Measurements from ENCODE around the gene DENND1B. TPM values are rescaled to one million over a fixed set of nuclear protein-coding genes. Genes with fewer than 3 reads are reported as not detected.

Gene DENND1B
- total RNA-seq, 1 experiment from 2014 or later: 14.1 TPM

DNA sequence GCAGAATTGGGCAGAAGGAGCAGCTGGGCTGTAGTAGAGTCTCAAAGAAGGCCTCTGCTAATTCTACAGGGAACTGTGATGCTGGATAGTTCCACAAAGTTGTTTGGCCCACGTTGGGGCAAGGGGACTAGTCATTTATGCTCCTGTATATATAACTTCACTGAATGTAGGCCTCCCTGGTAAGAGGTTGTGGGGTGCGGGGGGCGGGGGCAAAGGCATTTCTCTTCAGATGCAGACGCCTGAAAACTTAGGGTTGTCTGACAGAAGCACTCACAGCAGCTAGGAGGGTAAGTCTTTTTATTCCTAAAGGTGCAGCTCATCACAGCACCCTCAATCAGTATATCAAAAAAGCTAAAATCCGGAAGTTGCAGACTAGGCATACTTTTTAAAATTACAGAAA, 38.5 kb upstream of the DENND1B start:
- ChIA-PET CTCF (no interaction called here), POLR2A (ENCODE audit: unreplicated experiment) (no interaction called here)
- no peaks in the 10 kb centered on the region for H3F3A ChIP-seq (ENCODE audit: insufficient read depth, low read depth)
- no peak overlapping the region for H3K4me2 ChIP-seq
- H3K27ac ChIP-seq: no peak overlapping the region
- no TSS peak for BruUV-seq (replicated peaks)
- no peaks in the 10 kb centered on the region for H3K9me2 ChIP-seq (ENCODE audit: insufficient read depth)
- H3K27me3 ChIP-seq (ENCODE audit: insufficient read depth, low read depth): no peaks in the 10 kb centered on the region
- DNase-seq: no peak
- no peaks in the 10 kb centered on the region for H4K20me1 ChIP-seq (ENCODE audit: insufficient read depth)
- H3K9me3 ChIP-seq (ENCODE audit: insufficient read depth, low read depth): 0 out of 2 replicates have a peak, but pooled peaks cover 5% of the 10 kb centered on the region
- intact Hi-C loops (cut with micrococcal nuclease; ENCODE audit: unreplicated experiment): no loop called here
- no peaks in the 10 kb centered on the region for H3K4me1 ChIP-seq (replicated peaks; ENCODE audit: insufficient read depth)
- no peaks in the 10 kb centered on the region for H3K36me3 ChIP-seq (ENCODE audit: low read depth)
- H3K4me3 ChIP-seq: no peak overlapping the region
- TF ChIP-seq, protein P1, sequence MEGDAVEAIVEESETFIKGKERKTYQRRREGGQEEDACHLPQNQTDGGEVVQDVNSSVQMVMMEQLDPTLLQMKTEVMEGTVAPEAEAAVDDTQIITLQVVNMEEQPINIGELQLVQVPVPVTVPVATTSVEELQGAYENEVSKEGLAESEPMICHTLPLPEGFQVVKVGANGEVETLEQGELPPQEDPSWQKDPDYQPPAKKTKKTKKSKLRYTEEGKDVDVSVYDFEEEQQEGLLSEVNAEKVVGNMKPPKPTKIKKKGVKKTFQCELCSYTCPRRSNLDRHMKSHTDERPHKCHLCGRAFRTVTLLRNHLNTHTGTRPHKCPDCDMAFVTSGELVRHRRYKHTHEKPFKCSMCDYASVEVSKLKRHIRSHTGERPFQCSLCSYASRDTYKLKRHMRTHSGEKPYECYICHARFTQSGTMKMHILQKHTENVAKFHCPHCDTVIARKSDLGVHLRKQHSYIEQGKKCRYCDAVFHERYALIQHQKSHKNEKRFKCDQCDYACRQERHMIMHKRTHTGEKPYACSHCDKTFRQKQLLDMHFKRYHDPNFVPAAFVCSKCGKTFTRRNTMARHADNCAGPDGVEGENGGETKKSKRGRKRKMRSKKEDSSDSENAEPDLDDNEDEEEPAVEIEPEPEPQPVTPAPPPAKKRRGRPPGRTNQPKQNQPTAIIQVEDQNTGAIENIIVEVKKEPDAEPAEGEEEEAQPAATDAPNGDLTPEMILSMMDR (conservative IDR thresholded peaks at IDR 0.05): no peak
- TF ChIP-seq EZH2 (IDR thresholded peaks at IDR 0.05; ENCODE audit: low read depth): no peak
- no peaks in the 10 kb centered on the region for H3K79me2 ChIP-seq (ENCODE audit: low read depth)
- no peak overlapping the region for H2AFZ ChIP-seq

DNA sequence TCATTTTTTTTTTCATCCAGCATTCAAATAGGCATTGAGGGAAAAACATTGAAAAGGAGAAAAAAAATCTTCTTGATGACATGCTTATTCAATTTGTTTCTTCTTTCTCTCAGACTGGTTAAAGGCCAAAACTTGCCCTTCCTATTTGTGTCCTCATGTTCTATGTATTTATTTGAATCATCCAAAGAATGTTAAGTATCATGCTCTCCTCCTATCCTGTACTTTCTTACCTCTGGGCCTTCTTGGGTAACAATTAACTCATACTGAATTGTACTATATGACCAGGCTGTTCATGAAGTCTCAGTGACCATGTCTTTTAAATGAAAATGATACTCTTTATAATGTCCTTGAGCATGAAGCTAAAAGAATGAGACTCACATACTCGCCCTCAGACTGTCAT, 36.5 kb upstream of the DENND1B start:
- H3K4me2 ChIP-seq: no peak overlapping the region
- TF ChIP-seq EZH2 (IDR thresholded peaks at IDR 0.05; ENCODE audit: low read depth): no peak
- TF ChIP-seq, protein P1 (conservative IDR thresholded peaks at IDR 0.05): no peak
- no peaks in the 10 kb centered on the region for H4K20me1 ChIP-seq (ENCODE audit: insufficient read depth)
- H3K27ac ChIP-seq: no peak overlapping the region
- H2AFZ ChIP-seq: no peak overlapping the region
- no peak overlapping the region for H3K4me3 ChIP-seq
- DNase-seq: no peak
- H3K9me2 ChIP-seq (ENCODE audit: insufficient read depth): no peaks in the 10 kb centered on the region
- 0 out of 2 replicates have a peak, but pooled peaks cover 5% of the 10 kb centered on the region for H3K9me3 ChIP-seq (ENCODE audit: insufficient read depth, low read depth)
- intact Hi-C loops (cut with micrococcal nuclease; ENCODE audit: unreplicated experiment): no loop called here
- no peaks in the 10 kb centered on the region for H3F3A ChIP-seq (ENCODE audit: insufficient read depth, low read depth)
- no peaks in the 10 kb centered on the region for H3K27me3 ChIP-seq (ENCODE audit: insufficient read depth, low read depth)
- no peaks in the 10 kb centered on the region for H3K4me1 ChIP-seq (replicated peaks; ENCODE audit: insufficient read depth)
- no peaks in the 10 kb centered on the region for H3K79me2 ChIP-seq (ENCODE audit: low read depth)
- POLR2A ChIA-PET (ENCODE audit: unreplicated experiment): no interaction called here
- H3K36me3 ChIP-seq (ENCODE audit: low read depth): no peaks in the 10 kb centered on the region
- no TSS peak for BruUV-seq (replicated peaks)
- CTCF ChIA-PET: no interaction called here

DNA sequence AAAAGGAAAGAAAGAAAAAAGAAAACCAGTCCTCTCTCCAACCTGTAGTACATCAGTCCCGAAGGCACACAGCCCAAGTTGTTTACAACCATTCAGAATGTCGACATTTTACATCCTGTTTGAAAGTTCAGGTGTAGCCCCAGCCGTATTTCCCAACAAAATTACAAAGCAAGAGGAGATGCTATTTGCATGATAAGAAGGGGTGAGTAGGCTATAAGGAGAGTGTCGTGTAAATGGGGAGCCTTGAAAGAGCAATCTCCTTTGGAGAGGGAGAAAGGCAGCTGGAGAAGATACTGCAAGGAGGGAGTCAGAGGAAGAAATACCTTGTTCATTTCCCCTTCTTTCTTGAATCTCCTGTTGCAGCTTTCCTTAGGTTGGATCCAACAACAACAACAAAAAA, 35.5 kb upstream of the DENND1B start:
- H3K27ac ChIP-seq: no peak overlapping the region
- ChIA-PET CTCF (no interaction called here), POLR2A (ENCODE audit: unreplicated experiment) (no interaction called here)
- no peaks in the 10 kb centered on the region for H4K20me1 ChIP-seq (ENCODE audit: insufficient read depth)
- 0 out of 2 replicates have a peak, but pooled peaks cover 5% of the 10 kb centered on the region for H3K9me3 ChIP-seq (ENCODE audit: insufficient read depth, low read depth)
- no peaks in the 10 kb centered on the region for H3K79me2 ChIP-seq (ENCODE audit: low read depth)
- DNase-seq: no peak
- peaks cover 4% of the 10 kb centered on the region; the same call in 1 of the 2 replicates for H3K27me3 ChIP-seq (ENCODE audit: insufficient read depth, low read depth)
- H2AFZ ChIP-seq: no peak overlapping the region
- no peaks in the 10 kb centered on the region for H3F3A ChIP-seq (ENCODE audit: insufficient read depth, low read depth)
- TF ChIP-seq EZH2 (IDR thresholded peaks at IDR 0.05; ENCODE audit: low read depth): no peak
- TF ChIP-seq, protein P1 (conservative IDR thresholded peaks at IDR 0.05): no peak
- H3K9me2 ChIP-seq (ENCODE audit: insufficient read depth): no peaks in the 10 kb centered on the region
- BruUV-seq (replicated peaks): no TSS peak
- H3K36me3 ChIP-seq (ENCODE audit: low read depth): no peaks in the 10 kb centered on the region
- no peaks in the 10 kb centered on the region for H3K4me1 ChIP-seq (replicated peaks; ENCODE audit: insufficient read depth)
- intact Hi-C loops (cut with micrococcal nuclease; ENCODE audit: unreplicated experiment): no loop called here
- no peak overlapping the region for H3K4me2 ChIP-seq
- no peak overlapping the region for H3K4me3 ChIP-seq
